ENCODE results near the gene ZSCAN32. TPM values are rescaled to one million over a fixed set of nuclear protein-coding genes. Genes with fewer than 3 reads are reported as not detected.

Gene ZSCAN32
- total RNA-seq, 1 donor from 2014 or later = 20.7 TPM

GRCh38 chr16:3364774-3365427 is 35.9 kb downstream of the ZSCAN32 start:
- FAIRE-seq (peak; percentile 84), DNase-seq (ENCODE audit: low read depth) (peak; percentile 94)
- H4K20me1 ChIP-seq (ENCODE audit: insufficient read depth, low read length) = no peaks in the 10 kb centered on the region
- H3K4me2 ChIP-seq (ENCODE audit: low read length) = peak overlapping the region; percentile 88
- peak overlapping the region; percentile 92 for H3K27ac ChIP-seq (ENCODE audit: low read depth, low read length)
- H3K27me3 ChIP-seq (ENCODE audit: insufficient read depth, low read length) = peaks cover 5% of the 10 kb centered on the region
- no peaks in the 10 kb centered on the region for H3K79me2 ChIP-seq (ENCODE audit: insufficient read depth, low read length)
- peaks cover 13% of the 10 kb centered on the region for H3K9me3 Mint-ChIP-seq (ENCODE audit: unreplicated experiment)
- H3K4me1 ChIP-seq (ENCODE audit: insufficient read depth, low read length) = no peaks in the 10 kb centered on the region
- H3K27ac Mint-ChIP-seq (ENCODE audit: unreplicated experiment) = no peak overlapping the region
- H3K9ac ChIP-seq (ENCODE audit: low read length) = peak overlapping the region; percentile 90
- H3K36me3 ChIP-seq (ENCODE audit: insufficient read depth, low read length) = no peaks in the 10 kb centered on the region
- peak overlapping the region; percentile 94 for H2AFZ ChIP-seq (ENCODE audit: low read depth, low read length)
- H3K4me1 Mint-ChIP-seq (ENCODE audit: low read depth, unreplicated experiment) = no peaks in the 10 kb centered on the region
- H3K36me3 Mint-ChIP-seq (ENCODE audit: low read depth, unreplicated experiment) = no peaks in the 10 kb centered on the region
- peaks cover 3% of the 10 kb centered on the region for H3K9me3 ChIP-seq (ENCODE audit: insufficient read depth, low read depth, low read length)
- peaks cover 14% of the 10 kb centered on the region for H3K27me3 Mint-ChIP-seq (ENCODE audit: low read depth, unreplicated experiment)
- TF ChIP-seq EZH2 (IDR thresholded peaks at IDR 0.05; ENCODE audit: insufficient read depth, low read length) (no peak), CTCF (IDR thresholded peaks at IDR 0.05; ENCODE audit: insufficient read depth, low read depth, low read length) (no peak)
- peak overlapping the region; percentile 81 for H3K4me3 ChIP-seq (ENCODE audit: insufficient read depth, low read depth, low read length)
- H3K4me3 Mint-ChIP-seq (ENCODE audit: unreplicated experiment) = no peak overlapping the region

DNA sequence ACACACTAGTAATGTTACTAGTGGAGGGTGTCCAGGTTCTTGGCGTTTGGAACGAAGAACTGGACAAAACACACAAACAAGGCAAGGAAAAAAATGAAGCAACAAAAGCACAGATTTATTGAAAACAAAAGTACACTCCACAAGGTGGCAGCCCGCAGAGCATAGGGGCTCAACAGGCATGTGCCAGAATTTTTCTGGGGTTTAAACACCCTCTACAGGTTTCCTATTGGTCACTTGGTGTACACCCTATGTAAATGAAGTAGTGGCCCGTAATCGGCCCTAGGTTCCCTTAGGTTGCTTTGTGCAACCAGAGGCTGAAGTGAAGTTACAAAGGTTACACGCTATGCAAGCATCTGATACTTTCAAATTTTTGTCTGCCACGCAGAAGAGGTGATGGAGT is 37.0 kb downstream of the ZSCAN32 start:
- Mint-ChIP-seq H3K9me3 (ENCODE audit: unreplicated experiment) (peaks cover 9% of the 10 kb centered on the region), H3K4me1 (ENCODE audit: low read depth, unreplicated experiment) (peaks cover 5% of the 10 kb centered on the region), H3K27me3 (ENCODE audit: low read depth, unreplicated experiment) (peaks cover 14% of the 10 kb centered on the region), H3K4me3 (ENCODE audit: unreplicated experiment) (no peak overlapping the region), H3K36me3 (ENCODE audit: low read depth, unreplicated experiment) (no peaks in the 10 kb centered on the region), H3K27ac (ENCODE audit: unreplicated experiment) (no peak overlapping the region)
- H3K9ac ChIP-seq (ENCODE audit: low read length) = no peak overlapping the region
- TF ChIP-seq CTCF (IDR thresholded peaks at IDR 0.05; ENCODE audit: insufficient read depth, low read depth, low read length) (no peak), EZH2 (IDR thresholded peaks at IDR 0.05; ENCODE audit: insufficient read depth, low read length) (no peak)
- H3K27me3 ChIP-seq (ENCODE audit: insufficient read depth, low read length) = peaks cover 5% of the 10 kb centered on the region
- no peaks in the 10 kb centered on the region for H4K20me1 ChIP-seq (ENCODE audit: insufficient read depth, low read length)
- H3K4me2 ChIP-seq (ENCODE audit: low read length) = no peak overlapping the region
- no peak for FAIRE-seq
- H3K4me1 ChIP-seq (ENCODE audit: insufficient read depth, low read length) = no peaks in the 10 kb centered on the region
- no peak overlapping the region for H3K4me3 ChIP-seq (ENCODE audit: insufficient read depth, low read depth, low read length)
- no peaks in the 10 kb centered on the region for H3K36me3 ChIP-seq (ENCODE audit: insufficient read depth, low read length)
- H3K79me2 ChIP-seq (ENCODE audit: insufficient read depth, low read length) = no peaks in the 10 kb centered on the region
- no peak for DNase-seq (ENCODE audit: low read depth)
- no peak overlapping the region for H2AFZ ChIP-seq (ENCODE audit: low read depth, low read length)
- no peak overlapping the region for H3K27ac ChIP-seq (ENCODE audit: low read depth, low read length)
- H3K9me3 ChIP-seq (ENCODE audit: insufficient read depth, low read depth, low read length) = peaks cover 3% of the 10 kb centered on the region

DNA sequence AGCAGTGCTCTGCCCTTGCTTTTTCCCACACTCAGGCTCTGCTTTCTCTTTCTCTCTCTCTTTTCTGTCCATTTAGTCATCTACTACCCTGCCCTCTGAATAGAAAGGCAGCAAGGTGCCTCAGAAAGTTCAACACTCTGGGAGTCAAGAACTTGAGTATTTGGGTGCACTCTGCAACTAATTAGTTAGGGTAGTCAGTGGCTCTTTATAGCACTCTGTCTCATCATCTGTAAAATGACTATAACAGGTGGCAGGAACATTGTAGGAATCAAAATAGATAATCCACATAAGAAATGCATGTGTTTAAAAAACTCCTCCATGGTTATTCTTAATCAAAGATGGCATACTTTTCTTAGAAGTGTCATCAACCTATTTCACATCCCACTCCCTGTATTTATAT is 37.9 kb downstream of the ZSCAN32 start:
- peaks cover 3% of the 10 kb centered on the region for H3K9me3 ChIP-seq (ENCODE audit: insufficient read depth, low read depth, low read length)
- FAIRE-seq (no peak), DNase-seq (ENCODE audit: low read depth) (no peak)
- no peaks in the 10 kb centered on the region for H3K36me3 ChIP-seq (ENCODE audit: insufficient read depth, low read length)
- H2AFZ ChIP-seq (ENCODE audit: low read depth, low read length) = no peak overlapping the region
- peaks cover 9% of the 10 kb centered on the region for H3K9me3 Mint-ChIP-seq (ENCODE audit: unreplicated experiment)
- no peak overlapping the region for H3K27ac ChIP-seq (ENCODE audit: low read depth, low read length)
- H3K9ac ChIP-seq (ENCODE audit: low read length) = no peak overlapping the region
- no peak overlapping the region for H3K27ac Mint-ChIP-seq (ENCODE audit: unreplicated experiment)
- H3K4me1 Mint-ChIP-seq (ENCODE audit: low read depth, unreplicated experiment) = peaks cover 6% of the 10 kb centered on the region
- no peaks in the 10 kb centered on the region for H3K4me1 ChIP-seq (ENCODE audit: insufficient read depth, low read length)
- H3K27me3 ChIP-seq (ENCODE audit: insufficient read depth, low read length) = peaks cover 5% of the 10 kb centered on the region
- no peaks in the 10 kb centered on the region for H3K36me3 Mint-ChIP-seq (ENCODE audit: low read depth, unreplicated experiment)
- H4K20me1 ChIP-seq (ENCODE audit: insufficient read depth, low read length) = no peaks in the 10 kb centered on the region
- TF ChIP-seq EZH2 (IDR thresholded peaks at IDR 0.05; ENCODE audit: insufficient read depth, low read length) = no peak
- no peak for TF ChIP-seq CTCF (IDR thresholded peaks at IDR 0.05; ENCODE audit: insufficient read depth, low read depth, low read length)
- H3K27me3 Mint-ChIP-seq (ENCODE audit: low read depth, unreplicated experiment) = peaks cover 14% of the 10 kb centered on the region
- no peak overlapping the region for H3K4me3 Mint-ChIP-seq (ENCODE audit: unreplicated experiment)
- no peak overlapping the region for H3K4me3 ChIP-seq (ENCODE audit: insufficient read depth, low read depth, low read length)
- no peak overlapping the region for H3K4me2 ChIP-seq (ENCODE audit: low read length)
- no peaks in the 10 kb centered on the region for H3K79me2 ChIP-seq (ENCODE audit: insufficient read depth, low read length)

All from astrocyte (in vitro differentiated cells and primary cell).